ENCODE measurements around the gene GIMAP4.
"Not testable (repeated sequence)": the region's sequence is repeated elsewhere in the genome, so short reads cannot be mapped to it uniquely, and the experiment has no call there.

Gene GIMAP4

GRCh38 chr7:150566572-150566971 lies 618 bp upstream of the GIMAP4 start:
- H3K9ac ChIP-seq (ENCODE audit: low read depth, low read length): no peak overlapping the region
- no peaks in the 10 kb centered on the region for H3K36me3 ChIP-seq (ENCODE audit: insufficient read depth, low read length)
- no peaks in the 10 kb centered on the region for H3K9me3 ChIP-seq (ENCODE audit: control insufficient read depth, insufficient read depth, low read length)
- H3K4me1 ChIP-seq (ENCODE audit: insufficient read depth, low read length): peaks cover 7% of the 10 kb centered on the region; the same call in 1 of the 2 replicates

DNA sequence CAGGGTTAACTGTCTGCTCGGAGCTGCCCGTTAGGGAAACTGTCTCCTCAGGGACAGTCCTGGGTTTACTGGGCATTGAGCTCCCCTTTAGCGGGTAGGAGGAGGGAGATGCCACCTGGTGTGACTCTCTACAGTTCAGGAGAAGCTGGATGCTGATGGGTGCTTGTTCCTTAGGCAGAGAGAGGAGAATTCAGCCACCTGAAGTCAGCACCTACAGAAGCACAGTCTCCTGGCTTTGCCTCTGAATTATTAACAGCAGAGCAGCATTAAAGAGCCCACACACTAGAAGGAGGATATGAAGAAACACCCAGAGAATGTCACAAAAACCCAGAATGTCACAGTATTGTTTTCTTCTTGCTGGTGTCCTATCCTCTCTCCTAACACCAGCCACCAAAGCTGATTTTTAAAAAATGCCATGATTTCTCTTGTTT lies 696 bp downstream of the GIMAP4 start:
- no peaks in the 10 kb centered on the region for H3K36me3 ChIP-seq (ENCODE audit: insufficient read depth, low read length)
- H3K4me1 ChIP-seq (ENCODE audit: insufficient read depth, low read length): peaks cover 7% of the 10 kb centered on the region; the same call in 1 of the 2 replicates
- no peaks in the 10 kb centered on the region for H3K9me3 ChIP-seq (ENCODE audit: control insufficient read depth, insufficient read depth, low read length)
- H3K9ac ChIP-seq (ENCODE audit: low read depth, low read length): no peak overlapping the region

DNA sequence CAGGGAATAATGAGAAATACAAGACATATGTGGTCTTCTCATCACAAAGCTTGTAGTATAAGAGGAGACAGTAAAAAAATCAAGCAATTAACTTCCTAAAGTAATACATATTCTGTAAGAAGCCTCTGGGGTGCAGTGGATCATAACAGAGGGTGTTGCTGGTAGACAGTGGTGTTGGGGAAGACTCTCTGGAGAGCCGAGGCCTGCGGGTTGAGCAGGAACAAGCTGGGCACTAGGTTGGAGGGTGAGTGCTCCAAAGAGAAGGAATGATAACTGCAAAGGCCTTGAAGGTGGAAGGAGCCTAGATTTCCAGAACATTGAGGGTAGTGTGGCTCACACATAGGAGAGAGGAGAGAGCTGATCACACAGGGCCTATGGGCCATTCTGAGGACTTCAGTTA lies 1.5 kb downstream of the GIMAP4 start:
- peaks cover 7% of the 10 kb centered on the region; the same call in 1 of the 2 replicates for H3K4me1 ChIP-seq (ENCODE audit: insufficient read depth, low read length)
- H3K9me3 ChIP-seq (ENCODE audit: control insufficient read depth, insufficient read depth, low read length): no peaks in the 10 kb centered on the region
- H3K36me3 ChIP-seq (ENCODE audit: insufficient read depth, low read length): no peaks in the 10 kb centered on the region
- no peak overlapping the region for H3K9ac ChIP-seq (ENCODE audit: low read depth, low read length)

DNA sequence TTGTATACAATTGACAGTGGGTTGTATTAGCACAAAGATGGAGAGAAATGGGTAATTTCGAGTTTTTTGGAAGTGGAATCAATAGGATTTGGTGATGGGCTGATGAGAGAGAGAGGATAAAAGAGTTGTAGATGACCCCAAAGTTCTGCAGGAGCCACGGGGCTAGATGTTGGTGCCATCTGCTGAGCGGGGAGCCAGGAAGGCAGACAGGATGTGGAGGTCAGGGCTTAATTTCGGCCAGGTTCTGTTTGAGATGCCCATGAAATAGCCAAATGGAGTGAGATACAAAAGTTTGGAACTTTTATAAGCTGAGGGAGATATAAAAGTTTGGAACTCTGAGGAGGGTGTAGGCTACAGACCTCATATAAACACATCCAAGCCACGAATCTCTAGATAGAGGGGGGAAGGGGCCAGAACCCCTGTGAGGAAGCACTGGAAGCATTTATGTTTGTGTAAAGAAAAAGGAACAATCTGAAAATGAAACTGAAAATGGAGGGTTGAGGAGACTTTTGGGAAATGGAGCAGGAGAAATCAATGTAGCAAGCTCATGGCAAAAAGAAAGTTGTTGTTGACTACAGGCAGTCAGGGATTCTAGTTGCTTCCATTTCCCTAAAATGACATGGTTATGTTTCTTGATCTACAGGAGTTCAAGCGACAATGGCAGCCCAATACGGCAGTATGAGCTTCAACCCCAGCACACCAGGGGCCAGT lies 2.2 kb downstream of the GIMAP4 start:
- no peak overlapping the region for H3K9ac ChIP-seq (ENCODE audit: low read depth, low read length)
- peaks cover 7% of the 10 kb centered on the region; the same call in 1 of the 2 replicates for H3K4me1 ChIP-seq (ENCODE audit: insufficient read depth, low read length)
- no peaks in the 10 kb centered on the region for H3K36me3 ChIP-seq (ENCODE audit: insufficient read depth, low read length)
- no peaks in the 10 kb centered on the region for H3K9me3 ChIP-seq (ENCODE audit: control insufficient read depth, insufficient read depth, low read length)

- Histone ChIP-seq H3K36me3 (ENCODE audit: insufficient read depth, low read length) (no peaks in the 10 kb centered on the region), H3K4me1 (ENCODE audit: insufficient read depth, low read length) (peaks cover 5% of the 10 kb centered on the region; the same call in 1 of the 2 replicates), H3K9me3 (ENCODE audit: control insufficient read depth, insufficient read depth, low read length) (no peaks in the 10 kb centered on the region), H3K9ac (ENCODE audit: low read depth, low read length) (no peak overlapping the region)
These were observed 3.6 kb downstream of the GIMAP4 start for GRCh38 chr7:150570556-150571465.

GRCh38 chr7:150572496-150572895 lies 5.3 kb downstream of the GIMAP4 start:
- Histone ChIP-seq H3K9me3 (ENCODE audit: control insufficient read depth, insufficient read depth, low read length) (no peaks in the 10 kb centered on the region), H3K36me3 (ENCODE audit: insufficient read depth, low read length) (no peaks in the 10 kb centered on the region), H3K9ac (ENCODE audit: low read depth, low read length) (no peak overlapping the region), H3K4me1 (ENCODE audit: insufficient read depth, low read length) (no peaks in the 10 kb centered on the region)

DNA sequence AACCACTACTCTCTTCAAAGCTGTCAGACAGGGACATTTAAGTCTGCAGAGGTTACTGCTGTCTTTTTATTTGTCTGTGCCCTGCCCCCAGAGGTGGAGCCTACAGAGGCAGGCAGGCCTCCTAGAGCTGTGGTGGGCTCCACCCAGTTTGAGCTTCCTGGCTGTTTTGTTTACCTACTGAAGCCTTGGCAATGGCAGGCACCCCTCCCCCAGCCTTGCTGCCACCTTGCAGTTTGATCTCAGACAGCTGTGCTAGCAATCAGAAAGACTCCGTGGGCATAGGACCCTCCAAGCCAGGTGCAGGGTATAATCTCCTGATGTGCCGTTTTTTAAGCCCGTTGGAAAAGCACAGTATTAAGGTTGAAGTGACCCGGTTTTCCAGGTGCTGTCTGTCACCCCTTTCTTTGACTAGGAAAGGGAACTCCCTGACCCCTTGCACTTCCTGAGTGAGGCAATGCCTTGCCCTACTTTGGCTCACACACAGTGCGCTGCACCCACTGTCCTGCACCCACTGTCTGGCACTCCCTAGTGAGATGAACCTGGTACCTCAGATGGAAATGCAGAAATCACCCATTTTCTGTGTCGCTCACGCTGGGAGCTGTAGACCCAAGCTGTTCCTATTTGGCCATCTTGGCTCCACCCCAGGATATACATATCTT lies 12.9 kb downstream of the GIMAP4 start:
- H3K4me1 ChIP-seq (ENCODE audit: insufficient read depth, low read length); H3K9ac ChIP-seq (ENCODE audit: low read depth, low read length); H3K36me3 ChIP-seq (ENCODE audit: insufficient read depth, low read length); H3K9me3 ChIP-seq (ENCODE audit: control insufficient read depth, insufficient read depth, low read length): not testable (repeated sequence)

DNA sequence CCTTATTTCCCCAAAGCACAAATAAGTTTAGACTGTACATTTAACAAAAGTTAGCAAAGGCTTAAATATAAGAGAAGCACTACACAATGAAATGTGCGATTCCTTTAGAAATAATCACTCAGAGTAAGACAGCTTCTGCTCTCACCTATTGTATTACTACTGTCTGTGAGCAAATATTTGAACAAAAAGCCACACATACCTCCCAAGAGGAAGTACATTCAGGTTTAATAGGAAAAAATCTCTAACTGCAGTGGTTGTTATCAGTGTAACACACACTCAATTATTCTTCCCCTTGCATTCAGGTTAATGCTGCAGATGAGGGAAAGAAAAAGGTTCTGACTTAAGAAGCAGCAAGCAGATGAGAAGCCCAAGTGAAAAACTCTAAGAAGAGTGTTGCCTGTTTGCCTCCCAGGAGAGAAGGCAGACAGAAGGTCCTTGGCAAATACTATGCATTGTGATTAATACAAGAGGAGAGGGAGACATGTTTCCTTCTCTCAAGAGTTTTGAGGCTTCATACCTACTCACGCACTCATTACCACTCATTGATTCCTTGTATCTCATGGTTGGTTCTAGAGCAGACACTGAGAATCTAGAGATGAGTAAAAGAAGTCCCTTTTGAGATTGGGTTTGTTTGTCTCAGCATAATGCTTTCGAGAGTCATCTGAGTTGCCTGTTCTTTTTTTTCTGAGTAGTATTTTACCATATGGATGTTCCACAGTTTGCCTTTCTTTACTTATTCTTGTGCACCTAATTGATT lies 13.6 kb downstream of the GIMAP4 start:
- Histone ChIP-seq H3K4me1 (ENCODE audit: insufficient read depth, low read length) (no peaks in the 10 kb centered on the region), H3K9me3 (ENCODE audit: control insufficient read depth, insufficient read depth, low read length) (no peaks in the 10 kb centered on the region), H3K9ac (ENCODE audit: low read depth, low read length) (no peak overlapping the region), H3K36me3 (ENCODE audit: insufficient read depth, low read length) (no peaks in the 10 kb centered on the region)

DNA sequence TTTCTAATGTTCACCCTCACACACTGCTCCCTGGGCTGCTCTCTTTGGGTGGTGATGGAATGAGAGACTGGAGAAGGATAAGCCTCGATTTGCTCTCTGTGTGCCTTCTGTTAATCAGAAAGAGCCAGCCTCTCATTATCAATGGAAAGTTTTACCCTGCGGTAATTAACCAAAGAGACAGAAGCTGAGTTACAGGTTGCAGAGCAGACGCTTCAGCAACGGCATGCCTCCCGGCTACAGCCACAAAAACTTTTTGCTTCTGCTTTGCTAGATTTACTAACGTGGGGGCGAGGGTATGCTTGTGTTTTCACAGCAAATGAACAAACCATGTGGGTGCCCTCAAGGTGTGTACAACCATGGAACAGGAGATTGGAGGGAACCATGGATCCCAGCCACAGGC lies 18.0 kb downstream of the GIMAP4 start:
- H3K9me3 ChIP-seq (ENCODE audit: control insufficient read depth, insufficient read depth, low read length): no peaks in the 10 kb centered on the region
- no peaks in the 10 kb centered on the region for H3K36me3 ChIP-seq (ENCODE audit: insufficient read depth, low read length)
- H3K9ac ChIP-seq (ENCODE audit: low read depth, low read length): no peak overlapping the region
- no peaks in the 10 kb centered on the region for H3K4me1 ChIP-seq (ENCODE audit: insufficient read depth, low read length)

- H3K9ac ChIP-seq (ENCODE audit: low read depth, low read length): no peak overlapping the region
- no peaks in the 10 kb centered on the region for H3K36me3 ChIP-seq (ENCODE audit: insufficient read depth, low read length)
- H3K9me3 ChIP-seq (ENCODE audit: control insufficient read depth, insufficient read depth, low read length): no peaks in the 10 kb centered on the region
- H3K4me1 ChIP-seq (ENCODE audit: insufficient read depth, low read length): no peaks in the 10 kb centered on the region
These were observed 19.0 kb downstream of the GIMAP4 start for GRCh38 chr7:150586068-150586784.

DNA sequence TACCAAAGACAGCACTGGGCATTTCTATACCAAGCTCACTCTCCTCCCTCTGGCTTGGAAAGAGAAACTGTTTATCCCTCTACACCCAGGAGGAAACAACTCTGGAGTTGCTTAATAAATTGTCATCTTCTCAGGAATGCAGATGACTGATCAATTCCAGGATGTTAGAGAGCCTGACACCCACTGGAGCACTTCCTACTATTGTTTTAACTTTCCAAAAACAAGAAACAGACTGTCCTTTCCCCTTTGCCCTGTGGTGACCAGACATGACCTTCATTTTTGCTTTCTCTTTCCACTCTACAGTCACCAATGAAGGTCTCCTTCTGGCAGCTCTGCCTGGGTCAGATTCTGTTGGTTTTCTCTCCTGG lies 19.6 kb downstream of the GIMAP4 start:
- no peak overlapping the region for H3K9ac ChIP-seq (ENCODE audit: low read depth, low read length)
- H3K36me3 ChIP-seq (ENCODE audit: insufficient read depth, low read length): no peaks in the 10 kb centered on the region
- no peaks in the 10 kb centered on the region for H3K9me3 ChIP-seq (ENCODE audit: control insufficient read depth, insufficient read depth, low read length)
- H3K4me1 ChIP-seq (ENCODE audit: insufficient read depth, low read length): no peaks in the 10 kb centered on the region

GRCh38 chr7:150587551-150587950 lies 20.4 kb downstream of the GIMAP4 start:
- Histone ChIP-seq H3K4me1 (ENCODE audit: insufficient read depth, low read length) (no peaks in the 10 kb centered on the region), H3K9me3 (ENCODE audit: control insufficient read depth, insufficient read depth, low read length) (no peaks in the 10 kb centered on the region), H3K9ac (ENCODE audit: low read depth, low read length) (no peak overlapping the region), H3K36me3 (ENCODE audit: insufficient read depth, low read length) (no peaks in the 10 kb centered on the region)

DNA sequence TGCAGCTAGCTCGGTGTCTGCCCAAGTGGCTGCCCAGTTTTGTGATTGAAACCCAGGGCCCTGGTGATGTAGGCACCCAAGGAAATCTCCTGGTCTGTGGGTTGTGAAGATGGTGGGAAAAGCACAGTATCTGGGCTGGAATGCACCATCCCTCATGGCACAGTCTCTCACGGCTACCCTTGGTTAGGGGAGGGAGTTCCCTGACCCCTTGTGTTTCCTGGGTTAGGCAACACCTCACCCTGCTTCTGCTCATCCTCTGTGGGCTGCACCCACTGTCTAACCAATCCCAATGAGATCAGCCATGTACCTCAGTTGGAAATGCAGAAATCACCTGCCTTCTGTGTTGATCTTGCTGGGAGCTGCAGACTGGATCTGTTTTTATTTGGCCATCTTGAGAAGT lies 27.6 kb downstream of the GIMAP4 start:
- Histone ChIP-seq H3K9ac (ENCODE audit: low read depth, low read length) (no peak overlapping the region), H3K36me3 (ENCODE audit: insufficient read depth, low read length) (no peaks in the 10 kb centered on the region), H3K4me1 (ENCODE audit: insufficient read depth, low read length) (no peaks in the 10 kb centered on the region), H3K9me3 (ENCODE audit: control insufficient read depth, insufficient read depth, low read length) (no peaks in the 10 kb centered on the region)
